Spinal cord (tissue), 10 donors: ENCODE measurements around the gene NOLC1. TPM values are rescaled to one million over a fixed set of nuclear protein-coding genes. Genes with fewer than 3 reads are reported as not detected.

Source experiments
- DNase-seq, 6 donors: peaks; one replicate each; pipeline versions ENCODE4 v3.0.0 to v3.0.0-alpha.2; 2013 to 2015; ENCODE audit warnings: low spot score in 6 of 6, low read depth in 4 of 6
- H3K27ac ChIP-seq: one replicate; pipeline ENCODE4 v1.5.1; 2013; ENCODE audit warnings: low read depth, low read length, control low read depth
- H3K27me3 ChIP-seq: one replicate; pipeline ENCODE4 v1.6.1; 2013; ENCODE audit warnings: low read length; ENCODE audit not compliant: control insufficient read depth, insufficient read depth
- H3K36me3 ChIP-seq: one replicate; pipeline ENCODE4 v1.6.1; 2013; ENCODE audit warnings: low read length; ENCODE audit not compliant: control insufficient read depth, insufficient read depth
- H3K4me1 ChIP-seq: one replicate; pipeline ENCODE4 v1.6.1; 2013; ENCODE audit warnings: low read length; ENCODE audit not compliant: control insufficient read depth, insufficient read depth
- H3K4me3 ChIP-seq: one replicate; pipeline ENCODE4 v1.5.1; 2013; ENCODE audit warnings: low read depth, low read length, control low read depth
- H3K9me3 ChIP-seq: one replicate; pipeline ENCODE4 v1.6.1; 2013; ENCODE audit warnings: low read length; ENCODE audit not compliant: control insufficient read depth, insufficient read depth
- WGBS: methylation state at CpG from one replicate; pipeline ENCODE4 v1.1.5; 2013; ENCODE audit warnings: missing lambda C conversion rate; ENCODE audit not compliant: insufficient coverage; 5-methylcytosine and 5-hydroxymethylcytosine counted together
- long read RNA-seq, 4 donors: transcript quantifications; one replicate each; lab custom pipeline, GENCODE V29; 2026
- polyA plus RNA-seq, 2 donors: library from polyadenylated mRNA; unstranded; fragments of 120-200 nt; gene quantifications; one replicate each; pipeline ENCODE4 v1.2.1, GENCODE V29; 2013; ENCODE audit not compliant: insufficient read length in 2 of 2
- total RNA-seq, 2 donors: library from RNA; depleted of rRNA in 1 of 2; stranded (reverse); fragments of 120-200 nt in 1 of 2; fragments of >200 nt in 1 of 2; gene quantifications; one replicate each; pipeline versions ENCODE4 v1.2.3 to v1.2.4, GENCODE V29; 2013 to 2014
- donor health status: healthy.

Gene NOLC1
- total RNA-seq (10 to 100 TPM; 36.1 to 45.3 TPM), polyA plus RNA-seq (100 to 1,000 TPM in 1 of 2 donors, 10 to 100 TPM in 1; 92.0 to 103 TPM)
- long read RNA-seq, donor 1, partial matches to known transcripts: 0 of 8 reads
- long read RNA-seq, donor 1, other reads (novel, unspliced or antisense): 0 of 8 reads
- long read RNA-seq, donor 2, partial matches to known transcripts: 0 of 2 reads
- long read RNA-seq, donor 2, other reads (novel, unspliced or antisense): 0 of 2 reads
- long read RNA-seq, donor 3, partial matches to known transcripts: 0 of 5 reads
- long read RNA-seq, donor 3, other reads (novel, unspliced or antisense): 0 of 5 reads
- long read RNA-seq, donor 4, partial matches to known transcripts: 0 of 6 reads
- long read RNA-seq, donor 4, other reads (novel, unspliced or antisense): 0 of 6 reads

GRCh38 chr10:102151774-102152544 lies at the start of gene NOLC1:
Gene NOLC1, plus strand, starts transcription at chr10:102152389. Its CDS starts 22 bp downstream, at chr10:102152411.
- H3K27me3 ChIP-seq: no peaks in the 10 kb centered on the region
- H3K27ac ChIP-seq: peak within 1 kb of the TSS; percentile 94
- DNase-seq: peak; percentile 93 to 100 (median 96)
- no peaks in the 10 kb centered on the region for H3K9me3 ChIP-seq
- H3K4me1 ChIP-seq: peaks cover 11% of the 10 kb centered on the region
- peaks cover 42% of the 10 kb centered on the region for H3K36me3 ChIP-seq
- H3K4me3 ChIP-seq: peak within 1 kb of the TSS; percentile 98
- WGBS: 1% methylated on average over 50 of the region's 59 CpGs

GRCh38 chr10:102102421-102102820 lies 49.8 kb upstream of the NOLC1 start:
- 83% methylated on average over 1 of the region's 1 CpG for WGBS
- H3K36me3 ChIP-seq: peaks cover 14% of the 10 kb centered on the region

GRCh38 chr10:102106998-102107397 lies 45.2 kb upstream of the NOLC1 start:
- no peak overlapping the region for H3K4me3 ChIP-seq
- no CpG with 5 or more reads among the region's 2 CpGs for WGBS
- H3K4me1 ChIP-seq: no peaks in the 10 kb centered on the region
- H3K27me3 ChIP-seq: no peaks in the 10 kb centered on the region
- H3K36me3 ChIP-seq: peaks cover 57% of the 10 kb centered on the region
- no peak overlapping the region for H3K27ac ChIP-seq
- DNase-seq: no peak
- no peaks in the 10 kb centered on the region for H3K9me3 ChIP-seq

More at GRCh38 chr10:102102421-102102820, 49.8 kb upstream of the NOLC1 start:
- no peaks in the 10 kb centered on the region for H3K9me3 ChIP-seq
- H3K27ac ChIP-seq: no peak overlapping the region
- no peak for DNase-seq
- no peaks in the 10 kb centered on the region for H3K4me1 ChIP-seq
- no peak overlapping the region for H3K4me3 ChIP-seq
- no peaks in the 10 kb centered on the region for H3K27me3 ChIP-seq

GRCh38 chr10:102109166-102110116 lies 42.7 kb upstream of the NOLC1 start:
- no peak for DNase-seq

GRCh38 chr10:102111276-102111675 lies 40.9 kb upstream of the NOLC1 start:
- no peak for DNase-seq
- Histone ChIP-seq H3K27me3 (no peaks in the 10 kb centered on the region), H3K4me3 (no peak overlapping the region), H3K4me1 (peaks cover 30% of the 10 kb centered on the region), H3K27ac (no peak overlapping the region), H3K9me3 (no peaks in the 10 kb centered on the region), H3K36me3 (peaks cover 57% of the 10 kb centered on the region)
- 93% methylated on average over 11 of the region's 12 CpGs for WGBS

More at GRCh38 chr10:102109166-102110116, 42.7 kb upstream of the NOLC1 start:
- 95% methylated on average over 23 of the region's 24 CpGs for WGBS
- no peaks in the 10 kb centered on the region for H3K9me3 ChIP-seq
- no peak overlapping the region for H3K27ac ChIP-seq
- H3K27me3 ChIP-seq: no peaks in the 10 kb centered on the region
- H3K36me3 ChIP-seq: peaks cover 59% of the 10 kb centered on the region
- H3K4me3 ChIP-seq: no peak overlapping the region
- H3K4me1 ChIP-seq: peaks cover 18% of the 10 kb centered on the region

- Histone ChIP-seq H3K9me3 (no peaks in the 10 kb centered on the region), H3K27me3 (no peaks in the 10 kb centered on the region), H3K36me3 (peaks cover 47% of the 10 kb centered on the region), H3K27ac (no peak overlapping the region), H3K4me3 (no peak overlapping the region), H3K4me1 (peaks cover 41% of the 10 kb centered on the region)
- no CpG with 5 or more reads among the region's 3 CpGs for WGBS
- DNase-seq: no peak
These were observed 39.9 kb upstream of the NOLC1 start for GRCh38 chr10:102112210-102112817.

- DNase-seq: no peak
- peak overlapping the region; percentile 35 for H3K27ac ChIP-seq
- no peaks in the 10 kb centered on the region for H3K27me3 ChIP-seq
- peaks cover 41% of the 10 kb centered on the region for H3K36me3 ChIP-seq
- H3K4me1 ChIP-seq: peaks cover 52% of the 10 kb centered on the region
- 29% methylated on average over 5 of the region's 7 CpGs for WGBS
- H3K9me3 ChIP-seq: no peaks in the 10 kb centered on the region
- peak overlapping the region; percentile 70 for H3K4me3 ChIP-seq
These were observed 38.8 kb upstream of the NOLC1 start for GRCh38 chr10:102113261-102113955.

GRCh38 chr10:102113956-102114857 lies 38.0 kb upstream of the NOLC1 start:
- peak overlapping the region; percentile 70 for H3K4me3 ChIP-seq
- WGBS: 0% methylated on average over 40 of the region's 45 CpGs
- H3K27ac ChIP-seq: peak overlapping the region; percentile 89
- peaks cover 33% of the 10 kb centered on the region for H3K36me3 ChIP-seq
- no peaks in the 10 kb centered on the region for H3K9me3 ChIP-seq
- peak in 2 of 6 donors; percentile 45 to 46 for DNase-seq
- H3K4me1 ChIP-seq: peaks cover 60% of the 10 kb centered on the region
- H3K27me3 ChIP-seq: no peaks in the 10 kb centered on the region
